ENCODE results near the gene QRSL1. TPM values are rescaled to one million over a fixed set of nuclear protein-coding genes. Genes with fewer than 3 reads are reported as not detected.

Gene QRSL1
- total RNA-seq, 1 experiment from 2014 or later = 18.4 TPM

DNA sequence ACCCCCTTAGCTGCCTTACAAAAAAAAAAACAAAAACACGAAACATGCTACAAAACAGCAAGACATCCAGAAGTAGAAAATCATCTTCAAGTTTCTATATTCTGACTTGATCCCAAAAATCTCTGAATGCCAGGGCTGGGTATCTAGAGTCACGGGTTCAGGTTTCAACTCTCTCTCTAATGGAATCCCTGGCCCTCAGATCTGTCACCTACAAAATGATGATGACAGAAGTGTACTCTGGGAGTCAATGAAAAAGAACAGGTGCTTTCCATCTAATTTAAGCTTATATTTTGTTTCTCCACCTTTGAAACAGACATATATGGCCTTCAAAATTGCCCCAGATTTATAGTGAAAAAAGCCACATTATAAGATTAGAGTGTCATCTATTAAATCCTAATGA lies 18.3 kb upstream of the QRSL1 start:
- H3K4me1 ChIP-seq (ENCODE audit: control insufficient read depth, insufficient read depth, low read length) = no peaks in the 10 kb centered on the region
- H3K27me3 ChIP-seq (ENCODE audit: control insufficient read depth, insufficient read depth, low read length) = no peaks in the 10 kb centered on the region
- TF ChIP-seq POLR2AphosphoS5 (IDR thresholded peaks at IDR 0.05; ENCODE audit: low read depth, low read length) = no peak
- TF ChIP-seq, protein P1, sequence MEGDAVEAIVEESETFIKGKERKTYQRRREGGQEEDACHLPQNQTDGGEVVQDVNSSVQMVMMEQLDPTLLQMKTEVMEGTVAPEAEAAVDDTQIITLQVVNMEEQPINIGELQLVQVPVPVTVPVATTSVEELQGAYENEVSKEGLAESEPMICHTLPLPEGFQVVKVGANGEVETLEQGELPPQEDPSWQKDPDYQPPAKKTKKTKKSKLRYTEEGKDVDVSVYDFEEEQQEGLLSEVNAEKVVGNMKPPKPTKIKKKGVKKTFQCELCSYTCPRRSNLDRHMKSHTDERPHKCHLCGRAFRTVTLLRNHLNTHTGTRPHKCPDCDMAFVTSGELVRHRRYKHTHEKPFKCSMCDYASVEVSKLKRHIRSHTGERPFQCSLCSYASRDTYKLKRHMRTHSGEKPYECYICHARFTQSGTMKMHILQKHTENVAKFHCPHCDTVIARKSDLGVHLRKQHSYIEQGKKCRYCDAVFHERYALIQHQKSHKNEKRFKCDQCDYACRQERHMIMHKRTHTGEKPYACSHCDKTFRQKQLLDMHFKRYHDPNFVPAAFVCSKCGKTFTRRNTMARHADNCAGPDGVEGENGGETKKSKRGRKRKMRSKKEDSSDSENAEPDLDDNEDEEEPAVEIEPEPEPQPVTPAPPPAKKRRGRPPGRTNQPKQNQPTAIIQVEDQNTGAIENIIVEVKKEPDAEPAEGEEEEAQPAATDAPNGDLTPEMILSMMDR (IDR thresholded peaks at IDR 0.05) = no peak
- TF ChIP-seq TCF7L2 (IDR thresholded peaks at IDR 0.05; ENCODE audit: low read depth, low read length) = no peak
- no peak for TF ChIP-seq SIN3A (IDR thresholded peaks at IDR 0.05; ENCODE audit: borderline replicate concordance, insufficient read depth, low read depth, low read length)
- TF ChIP-seq, protein P2, sequence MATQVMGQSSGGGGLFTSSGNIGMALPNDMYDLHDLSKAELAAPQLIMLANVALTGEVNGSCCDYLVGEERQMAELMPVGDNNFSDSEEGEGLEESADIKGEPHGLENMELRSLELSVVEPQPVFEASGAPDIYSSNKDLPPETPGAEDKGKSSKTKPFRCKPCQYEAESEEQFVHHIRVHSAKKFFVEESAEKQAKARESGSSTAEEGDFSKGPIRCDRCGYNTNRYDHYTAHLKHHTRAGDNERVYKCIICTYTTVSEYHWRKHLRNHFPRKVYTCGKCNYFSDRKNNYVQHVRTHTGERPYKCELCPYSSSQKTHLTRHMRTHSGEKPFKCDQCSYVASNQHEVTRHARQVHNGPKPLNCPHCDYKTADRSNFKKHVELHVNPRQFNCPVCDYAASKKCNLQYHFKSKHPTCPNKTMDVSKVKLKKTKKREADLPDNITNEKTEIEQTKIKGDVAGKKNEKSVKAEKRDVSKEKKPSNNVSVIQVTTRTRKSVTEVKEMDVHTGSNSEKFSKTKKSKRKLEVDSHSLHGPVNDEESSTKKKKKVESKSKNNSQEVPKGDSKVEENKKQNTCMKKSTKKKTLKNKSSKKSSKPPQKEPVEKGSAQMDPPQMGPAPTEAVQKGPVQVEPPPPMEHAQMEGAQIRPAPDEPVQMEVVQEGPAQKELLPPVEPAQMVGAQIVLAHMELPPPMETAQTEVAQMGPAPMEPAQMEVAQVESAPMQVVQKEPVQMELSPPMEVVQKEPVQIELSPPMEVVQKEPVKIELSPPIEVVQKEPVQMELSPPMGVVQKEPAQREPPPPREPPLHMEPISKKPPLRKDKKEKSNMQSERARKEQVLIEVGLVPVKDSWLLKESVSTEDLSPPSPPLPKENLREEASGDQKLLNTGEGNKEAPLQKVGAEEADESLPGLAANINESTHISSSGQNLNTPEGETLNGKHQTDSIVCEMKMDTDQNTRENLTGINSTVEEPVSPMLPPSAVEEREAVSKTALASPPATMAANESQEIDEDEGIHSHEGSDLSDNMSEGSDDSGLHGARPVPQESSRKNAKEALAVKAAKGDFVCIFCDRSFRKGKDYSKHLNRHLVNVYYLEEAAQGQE (IDR thresholded peaks at IDR 0.05; ENCODE audit: insufficient read depth in 1 of 2, low read depth in 2 of 2, low read length in 1 of 2) = no peak
- ChIA-PET POLR2A (no interaction called here), CTCF (interaction anchor here (0.7 kb wide), 1 partner anchor 250 kb away, joined by 3 read pairs; no protein-coding TSS in a partner anchor)
- H3K27ac ChIP-seq (ENCODE audit: low read length) = no peak overlapping the region
- in situ Hi-C loops (cut with HindIII; ENCODE audit: low pct_unique_long_range_greater_than_20kb, low sequenced_read_pairs) = no loop called here
- no peaks in the 10 kb centered on the region for H3K9me3 ChIP-seq (ENCODE audit: control insufficient read depth, insufficient read depth, low read depth, low read length)
- no peak overlapping the region for H3K4me3 ChIP-seq (ENCODE audit: low read depth in 2 of 2, low read length in 2 of 2)
- no peaks in the 10 kb centered on the region for H3K36me3 ChIP-seq (ENCODE audit: control insufficient read depth, insufficient read depth, low read length)
- ATAC-seq (no peak), DNase-seq (ENCODE audit: low read depth, low spot score) (no peak)
- intact Hi-C loops (cut with micrococcal nuclease; ENCODE audit: unreplicated experiment) = no loop called here
- BruUV-seq (replicated peaks) = no TSS peak

DNA sequence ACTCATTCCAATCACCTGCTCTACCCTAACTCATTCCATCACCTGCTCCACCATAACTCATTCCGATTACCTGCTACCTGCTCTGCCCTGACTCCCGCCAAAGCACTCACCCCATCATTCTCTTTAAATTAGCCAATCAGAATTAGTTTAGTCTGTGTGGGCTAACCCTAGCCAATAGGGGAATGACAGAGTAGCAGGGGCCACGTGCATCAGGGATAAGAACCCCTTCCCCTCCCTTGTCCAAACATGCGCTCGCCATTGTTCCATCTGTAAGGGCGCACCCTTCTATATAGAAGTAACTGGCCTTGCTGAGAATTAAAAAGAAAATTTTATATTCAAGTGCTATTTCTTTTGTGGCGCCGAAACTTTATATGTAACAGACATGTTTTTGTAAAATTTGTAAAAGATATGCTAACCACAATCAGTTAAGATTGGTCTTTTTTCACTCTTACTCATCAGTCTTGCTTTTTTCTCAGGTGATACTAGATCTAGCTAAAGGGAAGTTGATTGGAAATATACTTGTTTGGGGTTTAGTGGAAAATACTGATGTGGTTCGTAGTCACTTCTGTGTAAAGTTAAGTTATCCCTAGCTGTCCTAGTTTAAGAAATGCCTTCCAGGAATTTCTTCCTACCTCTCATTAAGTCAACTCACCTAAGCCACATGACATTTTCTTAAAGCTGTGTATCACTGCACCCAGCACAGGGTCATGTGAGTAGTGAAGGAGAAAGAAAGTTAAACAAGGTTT lies 16.5 kb upstream of the QRSL1 start:
- Histone ChIP-seq H3K9me3 (ENCODE audit: control insufficient read depth, insufficient read depth, low read depth, low read length) (no peaks in the 10 kb centered on the region), H3K4me1 (ENCODE audit: control insufficient read depth, insufficient read depth, low read length) (no peaks in the 10 kb centered on the region), H3K36me3 (ENCODE audit: control insufficient read depth, insufficient read depth, low read length) (no peaks in the 10 kb centered on the region), H3K4me3 (ENCODE audit: low read depth in 2 of 2, low read length in 2 of 2) (no peak overlapping the region), H3K27me3 (ENCODE audit: control insufficient read depth, insufficient read depth, low read length) (no peaks in the 10 kb centered on the region), H3K27ac (ENCODE audit: low read length) (no peak overlapping the region)
- in situ Hi-C loops (cut with HindIII; ENCODE audit: low pct_unique_long_range_greater_than_20kb, low sequenced_read_pairs) (no loop called here), intact Hi-C loops (cut with micrococcal nuclease; ENCODE audit: unreplicated experiment) (no loop called here)
- CTCF ChIA-PET = no interaction called here
- ATAC-seq = no peak
- POLR2A ChIA-PET = no interaction called here
- no TSS peak for BruUV-seq (replicated peaks)
- no peak for DNase-seq (ENCODE audit: low read depth, low spot score)
- TF ChIP-seq, protein P2 (IDR thresholded peaks at IDR 0.05; ENCODE audit: insufficient read depth in 1 of 2, low read depth in 2 of 2, low read length in 1 of 2) = no peak
- no peak for TF ChIP-seq POLR2AphosphoS5 (IDR thresholded peaks at IDR 0.05; ENCODE audit: low read depth, low read length)
- no peak for TF ChIP-seq SIN3A (IDR thresholded peaks at IDR 0.05; ENCODE audit: borderline replicate concordance, insufficient read depth, low read depth, low read length)
- TF ChIP-seq TCF7L2 (IDR thresholded peaks at IDR 0.05; ENCODE audit: low read depth, low read length) = no peak
- TF ChIP-seq, protein P1 (IDR thresholded peaks at IDR 0.05) = no peak
